GM21423 (cell line): Measurements from ENCODE around the gene MARCO.
"Not testable (repeated sequence)": the region's sequence is repeated elsewhere in the genome, so short reads cannot be mapped to it uniquely, and the experiment has no call there.

Source experiments
- ATAC-seq: cut with Tn5 transposase; IDR thresholded peaks from one replicate; pipeline ENCODE4 v1.9.1; 2021; ENCODE audit warnings: mild to moderate bottlenecking, moderate library complexity; ENCODE audit not compliant: unreplicated experiment

MARCO gene

DNA sequence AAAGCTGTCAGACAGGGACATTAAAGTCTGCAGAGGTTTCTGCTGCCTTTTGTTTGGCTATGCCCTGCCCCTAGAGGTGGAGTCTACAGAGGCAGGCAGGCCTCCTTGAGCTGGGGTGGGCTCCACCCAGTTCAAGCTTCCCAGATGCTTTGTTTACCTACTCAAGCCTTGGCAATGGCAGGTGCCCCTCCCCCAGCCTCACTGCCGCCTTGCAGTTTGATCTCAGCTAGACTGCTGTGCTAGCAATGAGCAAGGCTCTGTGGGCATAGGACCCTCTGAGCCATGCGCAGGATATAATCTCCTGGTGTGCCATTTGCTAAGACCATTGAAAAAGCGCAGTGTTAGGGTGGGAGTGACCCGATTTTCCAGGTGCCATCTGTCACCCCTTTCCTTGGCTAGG, 61.9 kb downstream of the MARCO start:
- ATAC-seq: not testable (repeated sequence)

DNA sequence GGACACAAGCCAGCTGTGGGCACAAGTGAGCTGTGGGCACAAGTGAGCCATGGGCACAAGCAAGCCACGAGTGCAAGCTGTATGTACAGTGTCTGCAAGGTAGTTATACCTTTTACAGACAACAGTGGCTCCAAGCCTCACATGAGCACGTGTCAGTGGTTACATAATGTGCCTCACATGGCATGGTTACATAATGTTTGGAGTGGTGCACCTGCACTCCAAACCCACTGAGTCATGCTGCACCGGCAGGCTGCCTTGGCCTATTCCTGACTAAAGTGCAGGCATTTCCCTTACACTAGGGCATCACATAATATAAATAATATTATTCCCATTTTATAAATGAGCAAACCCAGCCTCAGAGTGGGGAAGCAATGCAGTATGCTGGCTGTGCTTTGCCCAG, 62.6 kb downstream of the MARCO start:
- ATAC-seq: no peak

DNA sequence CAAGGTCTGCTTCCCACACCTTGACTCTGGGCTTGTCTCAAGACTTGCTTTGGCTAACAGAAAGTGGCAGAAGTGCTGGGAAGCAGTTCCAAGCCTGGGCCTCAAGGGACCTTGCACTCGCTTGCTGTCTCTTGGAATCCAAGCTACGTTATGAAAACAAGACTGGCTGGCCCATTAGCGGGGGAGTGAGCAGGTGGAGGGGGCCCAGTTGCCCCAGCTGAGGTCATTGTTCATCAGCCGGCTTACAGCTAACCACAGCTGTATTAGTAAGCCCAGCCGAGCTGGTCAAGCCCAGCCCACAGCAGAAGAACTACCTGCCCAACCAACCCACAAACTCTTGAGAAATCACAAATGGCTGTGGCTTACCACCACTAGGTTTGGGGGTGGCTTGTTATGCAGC, 63.1 kb downstream of the MARCO start:
- ATAC-seq: no peak

DNA sequence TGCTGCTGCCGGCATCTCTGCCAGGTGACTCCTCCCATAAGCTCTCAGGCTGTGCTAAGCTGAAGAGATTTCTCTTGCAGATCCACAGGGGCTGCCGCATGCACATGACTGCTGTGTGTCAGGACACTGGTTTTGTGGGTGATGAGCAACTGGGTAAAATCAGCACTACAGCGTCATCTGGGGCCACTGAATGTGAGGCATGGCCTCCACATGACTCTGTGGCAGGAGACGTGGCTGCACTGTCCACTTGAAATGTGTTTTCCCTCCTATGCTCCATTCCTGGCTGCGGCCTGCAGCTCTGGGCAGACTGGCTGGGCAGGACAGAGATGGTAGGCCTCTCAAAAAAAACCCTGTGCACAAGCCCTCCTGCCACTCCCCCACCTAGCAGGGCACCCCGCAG, 63.6 kb downstream of the MARCO start:
- ATAC-seq: no peak

DNA sequence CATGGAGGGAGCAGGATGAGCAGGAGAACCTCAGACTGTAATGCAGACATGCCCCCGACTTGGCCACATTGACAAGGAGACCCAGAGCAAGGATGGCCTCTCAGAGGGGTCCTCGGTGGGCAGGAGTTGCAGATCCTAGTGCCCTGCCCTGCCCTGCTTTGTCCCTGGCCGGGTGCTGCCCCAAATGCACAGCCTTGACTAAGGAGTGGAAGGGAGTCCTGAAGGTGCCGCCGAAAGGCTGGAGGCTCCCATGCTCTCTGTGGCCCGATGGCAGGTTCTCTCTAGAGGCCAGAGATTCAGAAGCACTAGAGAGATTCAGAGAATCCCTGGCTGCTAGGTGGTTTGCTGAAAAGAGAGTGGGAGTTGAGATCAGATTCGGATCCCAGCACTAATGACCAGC, 64.4 kb downstream of the MARCO start:
- ATAC-seq: no peak

DNA sequence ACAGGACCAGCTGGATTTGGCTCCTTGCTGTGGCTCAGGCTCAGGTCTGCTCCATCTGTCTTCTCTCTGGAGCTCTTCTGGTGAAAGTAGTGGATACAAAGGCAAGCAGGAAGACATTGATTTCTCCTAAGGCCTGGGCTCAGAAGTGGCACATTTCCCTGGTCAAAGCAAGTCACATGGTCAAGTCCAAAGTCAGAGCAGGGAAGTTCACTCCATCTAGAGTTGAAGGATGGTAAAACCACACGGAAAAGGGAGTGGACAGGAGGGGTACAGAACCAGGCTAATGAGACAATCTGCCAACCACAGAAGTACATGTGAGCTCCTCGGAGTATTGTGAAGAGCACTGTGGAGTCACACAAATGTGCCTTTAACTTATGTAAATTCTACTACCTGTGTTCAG, 66.1 kb downstream of the MARCO start:
- no peak for ATAC-seq

DNA sequence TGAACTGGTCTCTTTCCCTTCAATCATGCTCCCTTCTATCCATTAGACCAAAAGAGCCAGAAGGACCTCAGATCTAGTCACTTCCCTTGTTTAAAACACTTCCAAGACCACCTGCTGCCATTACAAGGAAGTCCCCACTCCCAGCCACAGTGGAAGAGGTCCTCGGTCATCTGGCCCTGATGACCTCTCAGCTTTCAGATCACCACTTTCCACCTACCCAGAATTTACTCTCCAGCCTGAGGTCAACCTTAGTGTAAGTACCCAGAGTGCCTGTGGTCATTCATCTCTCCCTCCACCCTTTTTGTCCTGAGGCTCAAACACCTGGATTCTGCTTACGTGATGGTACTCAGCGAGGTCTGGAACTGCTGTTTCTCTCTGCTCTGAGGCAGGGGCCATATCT, 67.1 kb downstream of the MARCO start:
- ATAC-seq: no peak

GRCh38 chr2:119010336-119010735, 68.3 kb downstream of the MARCO start:
- no peak for ATAC-seq

DNA sequence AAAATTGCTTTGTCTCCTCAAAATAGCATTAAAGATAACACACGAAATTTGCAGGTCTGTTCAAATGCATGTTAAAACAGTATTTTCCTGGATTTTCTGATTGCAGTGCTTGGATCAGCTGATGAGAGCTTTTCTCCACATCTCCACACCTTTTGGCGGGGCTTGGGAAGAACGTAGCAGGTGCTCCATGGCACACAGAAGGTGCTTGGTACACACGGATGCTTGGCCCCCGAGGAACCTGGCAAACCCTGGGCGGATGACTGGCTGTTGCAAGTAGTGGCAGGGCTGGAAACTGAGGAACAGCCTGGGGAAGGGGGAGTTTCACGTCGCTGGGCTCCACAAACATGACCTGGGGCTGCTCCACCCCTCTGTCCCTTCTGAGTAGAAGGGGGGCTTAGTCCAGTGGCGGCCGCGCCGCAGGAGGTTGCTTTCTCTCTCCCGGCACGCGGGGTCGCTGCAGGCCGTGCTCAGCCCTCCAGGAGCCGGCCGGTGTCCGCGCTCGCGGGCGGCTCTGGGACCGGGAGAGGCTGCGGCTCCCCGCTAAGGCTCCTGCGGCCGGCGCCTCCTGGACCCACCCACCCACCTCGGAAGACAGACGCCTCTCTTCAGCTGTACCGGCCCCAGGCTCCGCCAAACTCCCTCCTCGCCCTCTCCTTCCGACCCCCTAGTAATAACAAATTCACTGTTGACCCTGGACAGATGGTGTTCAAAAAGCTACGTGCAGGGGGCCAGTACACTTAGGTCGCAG, 69.3 kb downstream of the MARCO start:
- ATAC-seq: no peak

- no peak for ATAC-seq
These were observed 69.9 kb downstream of the MARCO start for GRCh38 chr2:119011910-119012209.

GRCh38 chr2:119012345-119013301, 70.6 kb downstream of the MARCO start:
- ATAC-seq: no peak

DNA sequence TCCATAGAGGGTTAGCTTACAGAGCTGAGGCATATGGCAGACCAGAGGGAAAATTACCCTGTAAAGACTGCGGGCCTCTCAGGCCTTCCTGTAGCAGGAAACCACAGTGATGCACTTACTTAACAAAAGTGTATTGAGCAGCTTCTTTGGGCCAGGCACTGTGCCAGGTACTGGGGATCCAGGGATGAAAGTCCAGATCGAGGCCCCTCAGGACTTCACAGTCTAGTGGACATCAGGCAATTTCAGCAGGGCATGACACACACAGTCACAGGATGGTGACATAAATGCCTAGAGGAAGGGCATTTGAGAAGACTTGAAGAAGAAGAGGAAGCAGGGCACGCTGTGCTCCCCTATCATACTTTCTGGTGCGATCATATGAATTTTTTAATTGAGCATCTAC, 71.7 kb downstream of the MARCO start:
- no peak for ATAC-seq

DNA sequence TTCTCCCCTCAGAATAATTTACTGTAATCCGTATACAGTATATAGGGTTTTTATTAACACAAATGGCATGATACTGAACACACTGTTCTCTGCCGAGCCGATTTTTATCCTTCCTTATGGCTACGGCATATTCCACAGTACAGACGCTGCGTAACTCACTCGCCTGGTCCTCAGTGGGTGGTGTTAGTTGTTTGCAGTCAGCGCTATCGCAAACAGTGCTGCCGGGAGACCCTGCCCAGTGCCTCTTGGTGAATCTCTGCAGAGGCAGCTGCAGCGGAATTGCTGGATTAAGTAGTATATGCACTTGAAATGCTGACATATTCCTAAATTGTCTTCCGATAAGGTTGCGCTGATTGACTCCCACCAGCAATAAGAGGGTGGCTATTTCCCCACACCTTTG, 73.9 kb downstream of the MARCO start:
- ATAC-seq: no peak

DNA sequence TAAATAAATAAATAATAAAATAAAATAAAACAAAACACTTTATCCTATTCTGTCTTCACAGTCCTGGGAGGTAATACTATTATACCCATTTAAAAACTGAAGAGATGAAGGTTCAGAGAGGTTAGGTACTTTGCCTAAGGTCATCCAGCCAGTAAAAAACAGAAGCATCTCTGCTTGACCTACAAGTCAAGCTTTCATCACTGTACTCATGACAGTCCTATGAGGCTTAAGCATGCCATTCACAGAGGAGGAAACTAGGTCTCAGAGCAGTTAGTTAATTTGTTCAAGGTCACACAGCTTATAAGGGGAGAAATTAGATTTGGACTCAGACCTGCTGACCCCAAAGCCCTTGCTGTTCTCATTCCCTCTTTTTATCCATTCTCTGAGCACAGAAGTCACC, 77.5 kb downstream of the MARCO start:
- ATAC-seq: no peak

GRCh38 chr2:119022678-119023077, 80.7 kb downstream of the MARCO start:
- no peak for ATAC-seq

DNA sequence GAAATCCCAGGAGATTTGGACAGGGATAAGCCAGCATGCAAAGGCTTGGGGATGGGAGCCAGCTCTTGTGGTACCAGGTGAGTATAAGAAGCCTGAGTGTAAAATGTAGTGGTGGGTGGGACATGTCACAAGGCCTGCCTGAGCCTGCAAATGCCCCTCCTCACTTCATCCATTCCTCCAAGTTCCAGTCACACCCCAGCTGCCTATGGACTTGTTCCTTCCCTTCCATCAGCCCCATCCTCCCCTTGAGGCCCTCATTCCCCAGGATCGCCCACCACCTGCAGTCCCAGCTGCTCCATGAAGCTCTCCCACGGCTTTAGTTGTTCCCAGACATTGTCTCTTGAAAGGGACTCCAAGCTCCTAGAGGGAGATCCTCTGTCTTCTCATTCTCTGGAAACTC, 81.5 kb downstream of the MARCO start:
- ATAC-seq: no peak

DNA sequence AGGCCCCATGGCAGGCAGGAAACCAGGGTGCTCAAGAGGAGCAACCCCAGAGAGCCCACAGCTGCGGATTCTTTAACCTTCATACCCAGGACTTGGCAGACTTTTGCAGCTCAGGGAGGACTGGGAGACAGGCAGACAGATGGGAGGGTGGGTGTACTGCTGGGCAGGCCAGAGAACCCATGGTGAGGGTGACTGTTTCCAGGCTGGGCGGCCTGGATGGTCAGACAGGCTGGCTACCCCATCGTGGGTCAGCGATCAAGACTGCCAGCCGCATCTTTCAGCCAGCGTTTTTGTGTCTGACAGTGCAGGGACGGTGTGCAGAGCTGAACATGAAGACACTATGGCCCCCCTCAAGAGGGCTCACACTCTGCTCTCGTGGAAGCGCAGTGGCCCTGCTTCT, 82.2 kb downstream of the MARCO start:
- ATAC-seq: no peak

DNA sequence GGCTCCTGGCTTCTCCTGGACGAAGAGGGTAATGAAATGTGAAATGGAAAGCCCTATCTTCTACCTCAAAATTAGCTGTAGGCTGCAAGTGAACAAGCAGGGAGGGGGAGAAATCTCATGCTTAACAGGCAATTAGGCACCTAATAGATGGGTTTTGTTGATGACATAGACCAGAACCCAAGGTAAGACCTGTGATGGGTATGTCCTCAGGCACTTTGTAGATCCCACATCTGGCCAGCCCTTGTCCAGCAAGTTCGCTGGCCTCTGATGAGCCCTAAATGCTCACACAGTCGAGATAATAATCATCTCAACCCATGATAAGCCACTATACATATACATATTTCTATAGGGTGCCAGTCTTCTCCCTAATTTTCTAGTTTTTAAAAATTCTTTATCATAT, 82.6 kb downstream of the MARCO start:
- ATAC-seq: no peak

- no peak for ATAC-seq
These were observed 83.0 kb downstream of the MARCO start for GRCh38 chr2:119025013-119025412.

DNA sequence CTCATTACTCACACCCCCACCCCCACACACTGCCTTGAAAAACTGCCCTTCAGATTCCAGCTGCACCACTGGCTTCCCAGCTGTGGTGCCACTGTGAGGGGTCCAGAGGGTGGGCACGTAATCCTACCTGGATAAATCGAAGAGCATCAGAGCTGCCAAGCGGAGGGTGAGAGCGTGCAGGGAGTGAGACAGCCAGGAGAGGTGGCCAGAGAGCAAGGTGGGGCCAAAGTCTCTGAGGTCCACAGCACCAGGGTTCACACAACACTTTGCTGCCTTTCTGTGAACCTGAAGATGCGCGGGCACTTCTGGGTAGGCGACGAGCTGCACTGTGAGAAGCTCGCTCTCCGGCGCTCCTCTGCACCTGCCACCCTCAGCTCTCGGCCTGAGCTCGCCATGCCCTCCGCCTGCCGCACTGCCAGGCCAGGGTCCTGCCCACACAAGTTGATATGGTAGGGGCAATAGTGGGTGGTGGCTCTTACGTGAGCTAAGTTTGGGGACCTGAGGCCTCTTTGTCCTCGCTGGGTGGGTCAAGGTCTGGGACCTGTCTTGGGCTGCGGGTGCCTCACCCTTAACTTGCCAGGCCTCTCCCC, 83.9 kb downstream of the MARCO start:
- ATAC-seq: no peak

DNA sequence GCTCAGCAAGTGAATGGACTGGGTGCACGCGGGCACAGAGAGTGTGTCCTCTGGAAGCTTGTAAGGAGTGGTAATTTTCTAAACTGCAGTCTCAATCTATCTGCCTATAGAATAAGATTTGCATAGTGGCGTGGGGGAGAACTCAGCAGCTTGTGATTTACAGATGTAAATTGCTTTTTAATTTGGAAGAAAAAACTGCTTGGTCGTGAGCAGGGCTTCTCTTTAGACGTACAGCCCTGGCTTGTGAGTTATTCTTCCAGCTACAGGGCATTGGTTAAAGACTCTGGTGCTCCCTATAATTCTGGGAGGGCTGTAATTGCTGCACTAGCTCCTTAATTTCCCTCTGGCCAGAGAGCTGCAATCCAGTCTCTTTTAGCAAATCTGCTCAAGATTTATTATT, 84.9 kb downstream of the MARCO start:
- no peak for ATAC-seq
